NCI-H748 (cell line): ENCODE results near the gene MUC13.
A peak's percentile ranks its signal among the peaks of the same experiment; 100 is the strongest.

Experiments used
- DNase-seq: peaks from one replicate; lab custom pipeline; 2025; ENCODE audit not compliant: unreplicated experiment; lab: John Stamatoyannopoulos, UW

MUC13 gene

GRCh38 chr3:124903896-124904834 is 30.4 kb downstream of the MUC13 start:
- no peak for DNase-seq

GRCh38 chr3:124896824-124897526 is 37.6 kb downstream of the MUC13 start:
- DNase-seq: no peak

- DNase-seq: no peak
Measured at GRCh38 chr3:124895756-124896155, 38.8 kb downstream of the MUC13 start.

- no peak for DNase-seq
Measured at GRCh38 chr3:124893526-124893925, 41.0 kb downstream of the MUC13 start.

GRCh38 chr3:124890573-124891190 is 43.9 kb downstream of the MUC13 start:
- DNase-seq: no peak

GRCh38 chr3:124888482-124889441 is 45.8 kb downstream of the MUC13 start:
- DNase-seq: no peak

- no peak for DNase-seq
Measured at GRCh38 chr3:124887932-124888298, 46.6 kb downstream of the MUC13 start.

- DNase-seq: peak; percentile 56
Measured at GRCh38 chr3:124887177-124887931, 47.2 kb downstream of the MUC13 start, which contains the start of gene ITGB5. TSS of gene ITGB5 (minus strand) at chr3:124887365. CDS start at chr3:124887000, 365 bp downstream.

GRCh38 chr3:124886168-124887056 is 48.1 kb downstream of the MUC13 start:
- peak; percentile 43 for DNase-seq

- DNase-seq: peak; percentile 26
Measured at GRCh38 chr3:124885466-124886167, 48.9 kb downstream of the MUC13 start.

GRCh38 chr3:124884474-124885101 is 50.0 kb downstream of the MUC13 start:
- no peak for DNase-seq

GRCh38 chr3:124883766-124884473 is 50.6 kb downstream of the MUC13 start:
- DNase-seq: no peak

GRCh38 chr3:124882816-124883747 is 51.5 kb downstream of the MUC13 start:
- no peak for DNase-seq

GRCh38 chr3:124881976-124882697 is 52.4 kb downstream of the MUC13 start:
- DNase-seq: no peak

GRCh38 chr3:124879337-124879680 is 55.2 kb downstream of the MUC13 start:
- DNase-seq: no peak
